ENCODE results near the gene OSBP2. TPM values are rescaled to one million over a fixed set of nuclear protein-coding genes. Genes with fewer than 3 reads are reported as not detected.

OSBP2 gene
- total RNA-seq, 2 donors from 2014 or later: 4.0 to 16.8 TPM

DNA sequence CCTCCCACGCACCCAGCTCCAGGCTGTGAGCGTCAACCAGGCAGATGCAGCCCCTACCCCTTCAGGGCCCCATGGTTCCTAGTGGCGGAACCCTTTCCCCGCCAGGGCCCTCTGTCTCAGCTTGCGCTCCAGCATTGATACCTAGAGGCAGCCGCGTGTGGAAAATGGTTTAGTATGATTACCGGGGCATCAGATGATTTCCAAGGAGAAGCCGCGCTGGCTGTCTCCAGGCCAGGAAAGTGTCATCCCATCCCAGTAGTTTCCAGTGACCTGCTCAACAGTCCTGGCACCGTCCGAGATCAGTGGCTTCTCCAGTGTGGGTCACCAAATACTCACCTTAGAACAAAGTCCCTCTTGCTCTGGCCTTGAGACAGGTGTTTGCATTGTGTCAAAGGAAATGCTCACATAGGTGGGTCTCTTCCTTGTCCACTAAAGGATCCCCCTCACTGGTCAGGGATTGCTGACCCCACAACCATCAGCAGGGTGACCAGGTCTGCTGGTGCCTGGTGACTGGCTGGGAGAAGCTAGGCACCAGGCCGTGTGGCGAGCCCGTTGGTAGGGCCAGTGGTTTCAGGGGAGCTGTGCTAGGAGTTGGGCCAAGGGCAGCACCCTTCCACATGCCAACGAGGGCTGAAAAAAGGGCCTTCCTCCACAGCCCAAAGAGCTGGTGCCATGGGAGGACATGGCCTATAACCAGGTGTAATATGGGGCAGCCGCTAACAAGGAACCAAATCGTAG lies 164.5 kb downstream of the OSBP2 start:
- TF ChIP-seq CTCF (IDR thresholded peaks at IDR 0.05): no peak
- H3K4me1 ChIP-seq: no peaks in the 10 kb centered on the region
- H3K27ac ChIP-seq: no peak overlapping the region
- no peaks in the 10 kb centered on the region for H3K36me3 ChIP-seq
- no peaks in the 10 kb centered on the region for H3K27me3 ChIP-seq
- no peak overlapping the region for H3K4me3 ChIP-seq
- peak; percentile 26 for DNase-seq (ENCODE audit: low spot score)
- H3K9me3 ChIP-seq: no peaks in the 10 kb centered on the region

- H3K27ac ChIP-seq: no peak overlapping the region
- TF ChIP-seq CTCF (IDR thresholded peaks at IDR 0.05): no peak
- no peak overlapping the region for H3K4me3 ChIP-seq
- H3K27me3 ChIP-seq: no peaks in the 10 kb centered on the region
- no peaks in the 10 kb centered on the region for H3K36me3 ChIP-seq
- H3K9me3 ChIP-seq: no peaks in the 10 kb centered on the region
- DNase-seq (ENCODE audit: low spot score): no peak
- no peaks in the 10 kb centered on the region for H3K4me1 ChIP-seq
Measured at GRCh38 chr22:30859714-30860095, 165.0 kb downstream of the OSBP2 start.

DNA sequence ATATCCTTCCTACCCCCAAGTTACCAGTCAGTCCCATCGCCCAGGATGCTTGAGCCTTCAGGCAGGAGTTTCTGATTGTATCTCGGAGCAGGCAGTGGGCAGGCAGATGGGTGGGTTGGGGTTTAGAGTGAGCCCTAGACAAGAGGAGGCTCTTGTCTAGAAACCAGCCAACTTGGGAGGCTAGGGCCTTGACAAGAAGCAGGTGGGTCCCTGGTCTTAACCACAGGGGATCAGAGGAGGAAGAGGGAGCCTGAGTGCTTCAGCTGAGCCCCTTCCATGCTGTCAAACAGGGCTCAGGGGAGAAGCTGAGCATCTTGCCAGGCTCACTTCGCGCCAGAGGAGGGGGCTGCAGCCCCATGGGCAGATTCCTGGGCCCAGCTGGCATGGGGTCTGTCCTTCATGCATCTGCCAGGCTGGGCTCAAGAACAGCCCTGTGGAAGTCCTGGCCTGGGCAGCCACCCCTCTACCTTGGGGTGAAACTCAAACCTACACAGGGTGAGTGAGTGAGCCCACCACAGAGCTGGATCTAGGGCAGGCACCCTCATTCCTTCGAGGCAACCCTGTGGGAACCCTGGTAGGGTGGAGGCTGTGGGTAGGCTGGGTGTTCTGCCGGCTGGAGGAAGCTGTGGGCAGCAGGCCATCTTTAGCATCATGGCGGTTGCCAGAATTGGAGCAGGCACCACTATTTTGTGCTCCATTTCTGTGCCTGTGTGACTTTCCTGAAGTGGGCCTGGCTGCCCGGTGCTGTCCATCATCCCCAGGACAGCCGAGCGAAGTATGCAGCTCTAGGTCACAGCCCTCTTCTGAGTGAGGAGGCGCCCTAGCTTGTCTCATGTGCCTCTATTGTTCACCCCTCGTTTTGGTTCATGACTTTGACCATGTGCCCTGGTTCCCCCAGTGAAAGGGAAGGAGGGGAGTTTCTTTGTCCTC lies 165.8 kb downstream of the OSBP2 start:
- no peaks in the 10 kb centered on the region for H3K9me3 ChIP-seq
- no peak overlapping the region for H3K4me3 ChIP-seq
- H3K27me3 ChIP-seq: no peaks in the 10 kb centered on the region
- TF ChIP-seq CTCF (IDR thresholded peaks at IDR 0.05): no peak
- no peak overlapping the region for H3K27ac ChIP-seq
- H3K4me1 ChIP-seq: no peaks in the 10 kb centered on the region
- H3K36me3 ChIP-seq: no peaks in the 10 kb centered on the region
- DNase-seq (ENCODE audit: low spot score): no peak

DNA sequence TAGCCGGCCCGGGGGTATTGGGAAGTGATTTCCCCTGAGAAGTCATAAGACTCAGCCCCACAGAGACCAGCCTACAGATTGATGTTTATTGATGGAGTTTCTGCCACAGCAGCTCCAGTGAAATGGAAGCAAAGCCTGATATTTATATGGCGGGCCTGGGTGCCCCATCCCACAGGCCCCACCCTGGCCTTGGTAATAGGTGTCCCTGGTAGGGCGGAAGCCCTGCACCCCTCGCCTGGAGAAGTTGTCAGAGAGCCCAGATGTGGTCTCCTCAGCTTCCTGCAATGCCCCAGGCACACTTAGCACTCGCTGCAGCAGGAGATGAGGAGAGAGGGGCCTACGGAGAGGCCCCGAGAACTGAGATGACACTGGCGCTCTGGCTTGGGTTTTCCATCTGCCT lies 166.5 kb downstream of the OSBP2 start:
- no peak for TF ChIP-seq CTCF (IDR thresholded peaks at IDR 0.05)
- H3K4me1 ChIP-seq: no peaks in the 10 kb centered on the region
- no peak overlapping the region for H3K27ac ChIP-seq
- no peaks in the 10 kb centered on the region for H3K9me3 ChIP-seq
- no peak for DNase-seq (ENCODE audit: low spot score)
- H3K27me3 ChIP-seq: no peaks in the 10 kb centered on the region
- H3K4me3 ChIP-seq: no peak overlapping the region
- no peaks in the 10 kb centered on the region for H3K36me3 ChIP-seq

DNA sequence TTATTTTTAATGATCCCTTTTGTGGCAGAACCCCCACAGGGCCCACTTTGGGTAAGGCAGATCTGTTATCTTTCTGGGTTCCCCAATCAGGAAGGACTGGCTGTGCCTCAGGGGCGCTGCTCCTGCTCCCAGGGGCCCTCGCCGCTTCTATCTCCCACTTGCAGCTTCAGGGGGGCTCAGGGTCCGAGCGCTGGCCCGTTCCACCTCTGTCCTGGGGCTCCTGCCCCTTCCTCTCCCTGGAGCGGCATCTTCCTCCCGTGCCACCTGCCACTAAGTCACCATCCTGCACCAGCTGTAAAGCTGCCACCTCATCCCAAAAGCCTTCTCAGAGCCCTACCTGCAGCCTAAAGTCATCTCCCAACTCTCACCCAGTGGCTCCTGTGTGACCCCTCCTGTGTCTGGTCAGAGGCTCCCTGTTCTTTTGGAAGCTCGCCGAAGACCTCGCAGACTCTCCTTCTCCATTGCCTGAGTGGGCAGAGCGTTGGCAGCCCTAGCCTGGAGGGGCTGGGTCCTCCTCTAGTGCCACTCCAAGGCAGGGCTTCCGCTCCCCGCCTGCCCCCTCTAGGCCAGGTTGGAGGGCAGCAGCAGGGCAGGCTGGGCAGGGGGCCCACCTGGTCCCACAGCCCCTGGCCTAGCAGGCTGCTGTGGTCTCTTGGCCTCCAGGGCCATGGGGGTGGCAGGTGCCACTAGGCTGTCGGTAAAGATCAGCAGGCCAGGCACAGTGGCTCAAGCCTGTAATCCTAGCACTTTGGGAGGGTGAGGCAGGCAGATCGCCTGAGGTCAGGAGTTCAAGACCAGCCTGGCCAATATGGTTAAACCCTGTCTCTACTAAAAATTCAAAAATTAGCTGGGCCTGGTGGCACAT lies 167.2 kb downstream of the OSBP2 start:
- Histone ChIP-seq H3K4me1 (no peaks in the 10 kb centered on the region), H3K27me3 (no peaks in the 10 kb centered on the region), H3K36me3 (no peaks in the 10 kb centered on the region), H3K4me3 (no peak overlapping the region), H3K9me3 (no peaks in the 10 kb centered on the region), H3K27ac (no peak overlapping the region)
- no peak for TF ChIP-seq CTCF (IDR thresholded peaks at IDR 0.05)
- no peak for DNase-seq (ENCODE audit: low spot score)

All from right atrium auricular region (tissue), 2 donors.